GM21515 (cell line): ENCODE data around the gene HOXA2.

Experiments used
- ATAC-seq: cut with Tn5 transposase; IDR thresholded peaks from one replicate; pipeline ENCODE4 v1.9.1; 2021; ENCODE audit not compliant: unreplicated experiment

The HOXA2 gene

GRCh38 chr7:27126596-27127327 lies 24.3 kb upstream of the HOXA2 start:
- ATAC-seq, result no peak

- ATAC-seq, result no peak
Measured at GRCh38 chr7:27125986-27126394, 23.5 kb upstream of the HOXA2 start.

- no peak for ATAC-seq
Measured at GRCh38 chr7:27124902-27125689, 22.6 kb upstream of the HOXA2 start.

GRCh38 chr7:27124096-27124901 lies 21.8 kb upstream of the HOXA2 start:
- no peak for ATAC-seq

- no peak for ATAC-seq
Measured at GRCh38 chr7:27123477-27124053, 21.1 kb upstream of the HOXA2 start.

GRCh38 chr7:27123007-27123476 lies 20.6 kb upstream of the HOXA2 start:
- ATAC-seq, result no peak

GRCh38 chr7:27122077-27122910 lies 19.8 kb upstream of the HOXA2 start:
- no peak for ATAC-seq

GRCh38 chr7:27121684-27122076 lies 19.2 kb upstream of the HOXA2 start:
- ATAC-seq, result no peak

- ATAC-seq, result no peak
Measured at GRCh38 chr7:27119412-27119911, 17.0 kb upstream of the HOXA2 start.

- no peak for ATAC-seq
Measured at GRCh38 chr7:27118580-27118979, 16.1 kb upstream of the HOXA2 start.

- ATAC-seq, result no peak
Measured at GRCh38 chr7:27117887-27118491, 15.5 kb upstream of the HOXA2 start.

GRCh38 chr7:27116962-27117886 lies 14.7 kb upstream of the HOXA2 start:
- no peak for ATAC-seq

- no peak for ATAC-seq
Measured at GRCh38 chr7:27116031-27116961, 13.8 kb upstream of the HOXA2 start.

- no peak for ATAC-seq
Measured at GRCh38 chr7:27115221-27116026, 12.9 kb upstream of the HOXA2 start.

GRCh38 chr7:27114881-27115220 lies 12.4 kb upstream of the HOXA2 start:
- no peak for ATAC-seq

- no peak for ATAC-seq
Measured at GRCh38 chr7:27113991-27114769, 11.7 kb upstream of the HOXA2 start.
